G401.6 (cell line): ENCODE results near the gene LTB4R2.

Experiments used
- FAIRE-seq: peaks from 2 replicates; lab custom pipeline; 2012; peaks lifted over from hg19 to GRCh38; lab: Jason Lieb, UNC

The LTB4R2 gene

DNA sequence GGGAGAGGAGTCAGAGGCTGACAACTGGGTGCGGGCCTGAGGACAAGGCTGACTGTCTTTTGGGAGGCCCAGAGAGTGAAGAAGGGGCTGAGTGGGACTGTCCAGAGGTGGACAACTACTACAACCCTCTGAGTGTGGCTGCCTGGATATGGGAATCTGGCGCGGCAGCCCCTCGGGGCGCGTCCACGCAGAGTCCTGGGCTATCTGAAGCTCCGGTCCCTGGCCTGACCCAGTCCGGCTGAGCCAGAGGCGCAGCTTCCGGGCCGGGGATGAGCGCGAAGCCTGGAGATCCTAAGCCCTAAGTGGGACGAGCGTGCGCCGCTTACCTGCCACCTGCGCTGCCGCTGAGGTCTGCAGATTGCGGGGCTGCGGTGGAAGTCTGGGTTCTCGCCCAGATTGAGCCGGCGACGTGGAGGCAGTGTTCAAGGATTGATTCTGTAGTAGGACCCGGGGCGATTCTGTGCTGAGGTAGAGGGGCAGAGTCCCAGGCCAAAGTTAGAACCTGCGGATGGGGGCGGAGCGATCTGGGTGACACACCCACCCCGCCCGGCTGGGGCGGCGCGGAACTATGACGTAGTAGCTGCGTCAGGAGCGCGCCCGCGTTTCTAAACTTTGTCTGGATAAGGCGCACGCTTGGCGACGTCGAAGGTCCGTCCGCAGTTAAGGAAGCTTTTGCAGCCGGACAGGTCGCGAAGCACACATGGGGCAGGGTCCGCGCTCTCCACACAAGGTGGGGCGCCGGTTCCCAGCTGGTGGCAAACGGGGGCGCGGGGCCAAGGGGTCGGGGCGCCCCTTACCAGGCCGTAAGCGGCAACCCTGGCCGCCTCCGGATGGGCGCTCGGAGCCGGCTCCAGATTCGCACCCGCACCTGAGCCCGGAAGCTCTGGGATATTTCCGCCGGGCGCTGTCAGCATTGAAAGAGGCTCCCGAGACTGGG lies 10.4 kb upstream of the LTB4R2 start, which contains the start of the genes DHRS1 and NOP9:
DHRS1 (minus strand) TSS at position 526 of the 937 bp plus-strand sequence. CDS start 674 bp downstream, outside the sequence.
NOP9 (plus strand) TSS at position 596 of the 937 bp plus-strand sequence; CDS start at position 701, 105 bp downstream.
- peak; percentile 91 for FAIRE-seq

DNA sequence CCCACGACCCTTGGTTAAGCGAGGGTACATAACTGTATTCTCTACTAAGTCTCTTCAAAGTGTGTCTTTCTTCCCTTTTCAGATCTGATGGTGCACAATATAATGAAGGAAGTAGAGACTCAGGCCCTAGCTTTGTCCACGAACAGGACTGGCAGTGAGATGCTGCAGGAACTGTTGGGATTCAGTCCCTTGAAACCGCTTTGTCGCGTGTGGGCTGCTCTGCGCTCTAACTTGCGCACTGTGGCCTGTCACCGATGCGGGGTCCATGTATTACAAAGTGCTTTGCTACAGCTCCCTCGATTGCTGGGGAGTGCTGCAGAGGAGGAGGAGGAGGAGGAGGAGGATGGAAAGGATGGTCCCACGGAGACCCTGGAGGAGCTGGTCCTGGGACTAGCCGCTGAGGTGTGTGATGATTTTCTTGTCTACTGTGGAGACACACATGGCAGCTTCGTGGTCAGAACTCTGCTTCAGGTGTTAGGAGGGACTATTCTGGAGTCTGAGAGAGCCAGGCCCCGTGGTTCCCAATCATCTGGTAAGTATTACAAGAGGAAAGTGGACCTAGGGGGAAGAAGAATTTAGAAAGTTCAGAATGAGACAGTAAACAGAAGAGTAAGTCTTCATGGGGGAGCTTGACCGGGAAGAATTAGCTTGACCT lies 9.5 kb upstream of the LTB4R2 start:
- no peak for FAIRE-seq

DNA sequence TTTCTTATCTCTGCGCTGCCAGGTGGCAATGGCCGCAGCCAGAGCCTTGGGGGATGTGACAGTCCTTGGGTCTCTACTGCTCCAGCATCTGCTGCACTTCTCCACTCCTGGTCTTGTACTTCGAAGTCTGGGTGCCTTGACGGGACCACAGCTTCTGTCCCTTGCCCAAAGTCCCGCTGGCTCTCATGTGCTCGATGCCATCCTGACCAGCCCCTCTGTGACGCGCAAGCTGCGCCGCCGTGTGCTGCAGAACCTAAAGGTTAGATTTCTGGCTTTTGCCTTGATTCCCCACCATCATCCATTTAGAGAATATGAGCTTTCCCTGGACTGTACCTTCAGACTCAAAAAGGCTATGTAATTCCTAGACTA lies 5.9 kb upstream of the LTB4R2 start:
- FAIRE-seq = no peak

DNA sequence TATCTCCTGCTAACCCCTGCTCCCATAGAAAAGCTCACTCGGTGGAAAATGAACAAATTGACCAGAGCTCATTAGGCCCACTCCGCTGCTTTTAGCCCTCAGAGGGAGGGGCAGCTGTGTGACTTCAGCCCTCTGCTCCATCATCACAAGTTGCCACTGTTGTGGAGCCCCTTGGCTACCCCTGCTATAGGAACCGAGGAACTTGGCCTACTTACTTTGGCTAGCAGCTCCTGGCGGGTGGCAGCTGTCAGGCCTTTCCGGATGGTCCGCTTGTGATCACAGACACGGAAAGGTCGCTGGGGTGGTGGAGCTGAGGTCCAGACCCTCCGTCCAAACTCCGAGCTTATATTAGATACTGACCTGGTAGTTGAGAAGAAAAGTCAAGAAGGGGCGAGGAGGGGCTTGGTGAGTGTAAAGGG lies 2.8 kb upstream of the LTB4R2 start:
- FAIRE-seq = no peak

DNA sequence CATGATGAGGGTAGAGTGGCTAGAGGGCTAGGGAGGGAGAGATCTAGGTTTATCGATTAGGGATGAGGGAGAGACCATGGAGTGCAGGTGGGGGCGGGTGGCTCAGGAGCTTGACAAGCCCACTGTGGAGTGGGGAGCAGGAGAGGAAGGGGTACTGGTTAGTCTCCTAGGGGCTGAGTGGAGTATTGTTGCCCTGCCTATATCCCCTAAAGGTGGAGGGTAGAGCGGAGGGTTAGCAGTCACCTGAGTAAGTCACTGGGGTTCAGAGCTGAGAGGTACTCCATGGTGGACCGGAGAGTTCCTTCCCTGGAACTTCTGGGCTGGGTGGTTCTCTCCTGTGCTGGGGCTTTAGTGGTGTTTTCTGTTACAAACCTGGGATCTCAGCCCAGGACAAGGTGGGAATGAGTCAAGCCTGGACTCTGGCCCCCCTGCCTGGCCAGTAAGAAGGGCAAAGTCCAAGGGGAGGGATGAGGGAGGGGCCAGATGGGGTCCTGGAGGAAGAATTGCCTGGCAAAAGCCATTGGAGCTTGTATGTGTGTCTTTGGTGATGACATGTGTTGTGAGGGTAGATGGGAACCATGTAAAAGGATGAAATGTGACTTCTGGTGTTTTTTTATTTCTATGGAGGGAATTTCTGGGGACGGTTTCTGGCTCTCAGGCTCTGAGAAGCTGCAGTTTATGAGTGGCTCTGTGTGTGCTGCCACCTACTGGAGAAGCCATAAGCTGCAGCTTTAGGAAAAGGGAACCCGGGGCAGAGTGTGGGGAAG lies 2.2 kb upstream of the LTB4R2 start, which contains the start of gene CIDEB:
CIDEB (minus strand) TSS at position 403 of the 767 bp plus-strand sequence; CDS start at position 284, 119 bp downstream.
- FAIRE-seq = peak; percentile 74

DNA sequence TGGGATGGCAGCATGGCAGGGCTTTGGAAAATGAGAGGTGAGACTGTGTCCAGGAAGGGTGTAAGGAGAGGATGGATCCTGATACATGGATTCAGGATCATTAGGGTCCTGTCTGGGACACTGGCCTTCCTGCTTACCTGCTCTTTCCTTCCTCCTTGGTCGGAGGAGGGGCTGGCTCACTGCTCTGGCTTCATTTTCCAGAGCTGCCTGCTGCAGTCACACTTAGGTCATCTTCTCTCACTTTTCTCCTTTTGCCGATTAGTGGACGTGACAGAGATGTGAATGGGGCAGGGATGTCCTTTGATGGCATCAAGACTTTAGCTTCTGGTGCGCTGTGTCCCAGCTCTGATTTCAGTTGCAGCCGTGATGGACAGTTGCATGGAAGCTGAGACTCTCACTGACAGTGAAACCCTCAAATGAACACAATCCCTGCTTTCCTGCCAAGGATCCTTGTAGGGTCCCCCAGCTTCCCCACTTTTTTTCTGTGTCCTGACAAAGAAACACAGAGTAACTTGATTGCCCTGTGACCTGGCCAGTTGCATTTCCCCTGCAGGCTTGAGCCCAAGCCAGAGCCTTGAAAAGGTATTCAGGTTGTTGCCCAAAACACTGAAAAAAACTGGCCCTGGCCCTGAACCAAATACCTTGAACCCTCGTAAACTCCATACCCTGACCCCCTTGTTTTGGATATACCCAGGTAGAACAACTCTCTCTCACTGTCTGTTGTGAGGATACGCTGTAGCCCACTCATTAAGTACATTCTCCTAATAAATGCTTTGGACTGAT lies 1.4 kb upstream of the LTB4R2 start:
- no peak for FAIRE-seq

DNA sequence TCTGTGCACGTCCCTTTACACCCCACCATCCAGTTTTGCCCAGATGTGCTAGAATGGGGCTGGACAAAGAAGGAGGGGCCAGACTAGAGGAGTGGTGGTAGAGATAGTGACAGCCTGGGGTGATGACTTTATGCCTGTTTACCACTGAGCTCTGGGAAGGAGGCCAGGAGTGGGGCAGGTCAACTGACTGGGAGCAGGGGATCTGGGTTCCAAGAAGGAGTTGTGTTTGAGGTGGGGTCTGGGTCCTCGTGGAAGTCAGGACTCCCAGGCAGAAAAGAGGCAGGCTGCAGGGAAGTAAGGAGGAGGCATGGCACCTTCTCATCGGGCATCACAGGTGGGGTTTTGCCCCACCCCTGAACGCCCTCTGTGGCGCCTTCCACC lies 315 bp downstream of the LTB4R2 start:
- FAIRE-seq = no peak

DNA sequence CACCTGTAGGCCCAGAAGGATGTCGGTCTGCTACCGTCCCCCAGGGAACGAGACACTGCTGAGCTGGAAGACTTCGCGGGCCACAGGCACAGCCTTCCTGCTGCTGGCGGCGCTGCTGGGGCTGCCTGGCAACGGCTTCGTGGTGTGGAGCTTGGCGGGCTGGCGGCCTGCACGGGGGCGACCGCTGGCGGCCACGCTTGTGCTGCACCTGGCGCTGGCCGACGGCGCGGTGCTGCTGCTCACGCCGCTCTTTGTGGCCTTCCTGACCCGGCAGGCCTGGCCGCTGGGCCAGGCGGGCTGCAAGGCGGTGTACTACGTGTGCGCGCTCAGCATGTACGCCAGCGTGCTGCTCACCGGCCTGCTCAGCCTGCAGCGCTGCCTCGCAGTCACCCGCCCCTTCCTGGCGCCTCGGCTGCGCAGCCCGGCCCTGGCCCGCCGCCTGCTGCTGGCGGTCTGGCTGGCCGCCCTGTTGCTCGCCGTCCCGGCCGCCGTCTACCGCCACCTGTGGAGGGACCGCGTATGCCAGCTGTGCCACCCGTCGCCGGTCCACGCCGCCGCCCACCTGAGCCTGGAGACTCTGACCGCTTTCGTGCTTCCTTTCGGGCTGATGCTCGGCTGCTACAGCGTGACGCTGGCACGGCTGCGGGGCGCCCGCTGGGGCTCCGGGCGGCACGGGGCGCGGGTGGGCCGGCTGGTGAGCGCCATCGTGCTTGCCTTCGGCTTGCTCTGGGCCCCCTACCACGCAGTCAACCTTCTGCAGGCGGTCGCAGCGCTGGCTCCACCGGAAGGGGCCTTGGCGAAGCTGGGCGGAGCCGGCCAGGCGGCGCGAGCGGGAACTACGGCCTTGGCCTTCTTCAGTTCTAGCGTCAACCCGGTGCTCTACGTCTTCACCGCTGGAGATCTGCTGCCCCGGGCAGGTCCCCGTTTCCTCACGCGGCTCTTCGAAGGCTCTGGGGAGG lies 985 bp downstream of the LTB4R2 start, which contains the start of gene LTB4R:
LTB4R (plus strand) TSS at position 857 of the 959 bp plus-strand sequence. CDS start 4,150 bp downstream, outside the sequence.
- no peak for FAIRE-seq

DNA sequence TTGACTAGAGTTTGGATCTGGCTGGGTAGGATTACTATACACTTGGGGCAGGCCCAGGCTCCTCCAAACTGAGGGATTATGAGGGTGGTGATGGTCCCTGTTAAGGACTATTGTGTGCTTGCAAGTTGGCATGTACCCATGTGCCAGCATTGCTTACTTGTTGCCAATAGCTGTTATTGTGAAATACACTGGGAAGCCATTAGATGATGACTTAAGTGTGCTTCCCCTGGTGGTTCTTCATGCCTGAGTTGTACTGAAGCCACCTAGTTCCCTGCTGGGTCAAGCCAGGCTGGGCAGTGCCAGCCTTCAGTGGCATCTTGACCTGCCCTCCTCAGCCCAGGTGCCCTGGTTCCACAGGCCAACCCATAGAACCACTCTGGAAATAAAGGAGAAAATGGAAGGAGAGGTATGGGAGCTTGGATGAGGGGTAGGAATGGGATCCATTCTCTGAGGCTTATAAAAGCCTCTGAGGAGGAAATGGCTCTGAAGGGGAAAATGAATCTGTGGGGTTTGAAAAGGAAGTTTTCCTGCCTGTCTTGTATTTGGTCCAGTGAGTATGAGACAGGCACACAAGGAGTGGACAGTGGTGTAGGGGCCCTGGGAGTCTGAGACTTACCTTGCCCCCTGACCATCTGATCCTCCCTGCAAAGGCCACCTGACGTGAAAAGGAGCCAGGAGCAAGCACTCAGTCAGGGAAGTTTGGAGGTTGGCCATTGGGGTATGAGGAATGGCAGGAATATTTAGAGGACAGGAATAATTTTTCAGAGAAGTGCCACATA lies 2.1 kb downstream of the LTB4R2 start:
- no peak for FAIRE-seq

DNA sequence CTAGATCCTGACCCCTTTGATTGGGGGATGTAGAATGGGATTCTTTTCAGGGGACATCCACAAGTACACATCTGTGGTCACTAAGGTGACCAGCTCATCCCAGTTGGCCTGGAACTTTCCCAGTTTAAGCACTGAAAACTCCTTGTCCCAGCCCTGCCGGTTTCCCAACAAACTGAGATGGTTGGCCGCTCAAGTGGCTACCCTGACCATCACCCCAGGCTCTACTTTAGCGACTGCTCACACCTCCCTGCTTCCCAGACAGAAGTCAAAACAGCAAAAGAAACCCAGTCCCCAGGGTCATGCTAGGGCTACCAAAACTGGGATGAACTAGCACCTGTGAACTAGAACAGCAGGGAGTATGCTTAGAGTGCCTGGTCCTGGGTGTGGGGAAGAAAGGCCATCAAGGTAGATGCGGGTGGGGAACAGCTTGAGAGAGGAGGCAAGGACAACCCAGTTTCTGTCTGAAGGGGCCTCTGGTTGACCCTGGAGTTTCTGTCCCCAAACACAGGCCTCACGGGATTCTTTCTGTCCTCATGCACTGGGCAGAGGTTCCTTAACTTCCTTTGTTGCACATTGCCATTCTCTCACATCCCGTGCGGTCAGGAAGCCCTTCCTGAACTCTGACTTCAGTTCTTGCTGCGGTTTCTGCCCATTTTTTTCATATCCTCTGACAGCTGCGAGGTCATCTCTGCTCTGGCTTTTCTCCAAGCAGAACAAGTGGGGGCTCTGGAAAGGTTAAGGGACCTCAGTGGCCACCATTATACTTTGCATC lies 3.0 kb downstream of the LTB4R2 start:
- FAIRE-seq = no peak

DNA sequence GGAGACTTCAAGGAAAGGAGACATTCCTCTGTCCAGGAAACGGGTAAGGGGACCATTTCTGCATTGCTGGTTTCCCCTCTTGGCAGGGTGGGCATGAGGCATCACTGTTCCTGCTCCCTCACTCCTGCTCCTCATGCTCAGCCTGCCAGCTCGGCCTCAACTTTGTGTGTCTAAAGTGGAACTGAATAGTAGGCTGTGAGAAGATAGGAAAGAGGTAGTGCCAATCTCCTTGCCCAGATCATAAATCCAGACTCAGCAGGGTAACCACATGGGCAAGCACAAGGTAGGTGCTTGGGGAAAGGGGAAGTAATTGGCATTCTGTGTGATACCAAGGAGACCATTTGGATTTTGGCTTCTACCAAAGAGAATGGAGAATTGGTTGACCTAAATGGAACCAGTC lies 4.0 kb downstream of the LTB4R2 start:
- no peak for FAIRE-seq

DNA sequence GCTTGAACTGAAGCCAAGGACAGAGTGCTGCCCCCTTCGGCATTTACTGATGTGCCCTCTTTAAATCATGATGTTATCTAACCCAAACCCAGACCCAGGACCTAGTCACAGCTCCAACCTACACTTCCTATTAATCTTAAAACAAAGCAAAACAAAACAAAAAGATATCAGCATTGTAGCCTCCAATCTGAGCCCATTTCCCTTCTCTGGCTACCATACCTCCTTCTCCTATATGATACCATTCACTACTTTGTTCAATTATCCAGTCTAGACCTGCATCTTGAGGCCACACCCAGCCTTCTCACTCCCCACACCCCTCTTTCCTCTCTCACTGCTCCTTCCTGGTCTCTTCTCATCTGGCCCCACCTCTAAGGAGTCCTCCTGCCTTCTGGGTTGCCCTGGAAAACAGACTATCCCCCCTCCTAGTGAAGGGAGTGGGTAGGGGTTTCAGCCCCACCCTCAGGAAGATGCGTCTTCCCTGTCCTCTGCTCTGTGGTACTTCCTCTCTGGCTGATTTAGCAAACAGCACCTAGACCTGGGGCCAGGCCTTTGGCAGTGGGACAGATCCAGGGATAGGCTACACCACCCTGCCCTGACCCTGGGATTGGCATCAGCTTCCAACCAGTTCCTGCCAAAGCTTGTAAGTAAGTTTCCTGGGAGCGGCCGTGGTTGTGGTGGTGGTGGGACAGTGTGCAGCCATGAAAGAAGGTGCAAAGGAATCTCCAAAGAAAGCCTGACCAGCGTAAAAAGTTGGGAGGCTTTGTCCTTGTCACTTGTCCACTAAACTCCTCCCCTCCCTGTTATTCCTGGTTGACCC lies 4.6 kb downstream of the LTB4R2 start:
- no peak for FAIRE-seq

DNA sequence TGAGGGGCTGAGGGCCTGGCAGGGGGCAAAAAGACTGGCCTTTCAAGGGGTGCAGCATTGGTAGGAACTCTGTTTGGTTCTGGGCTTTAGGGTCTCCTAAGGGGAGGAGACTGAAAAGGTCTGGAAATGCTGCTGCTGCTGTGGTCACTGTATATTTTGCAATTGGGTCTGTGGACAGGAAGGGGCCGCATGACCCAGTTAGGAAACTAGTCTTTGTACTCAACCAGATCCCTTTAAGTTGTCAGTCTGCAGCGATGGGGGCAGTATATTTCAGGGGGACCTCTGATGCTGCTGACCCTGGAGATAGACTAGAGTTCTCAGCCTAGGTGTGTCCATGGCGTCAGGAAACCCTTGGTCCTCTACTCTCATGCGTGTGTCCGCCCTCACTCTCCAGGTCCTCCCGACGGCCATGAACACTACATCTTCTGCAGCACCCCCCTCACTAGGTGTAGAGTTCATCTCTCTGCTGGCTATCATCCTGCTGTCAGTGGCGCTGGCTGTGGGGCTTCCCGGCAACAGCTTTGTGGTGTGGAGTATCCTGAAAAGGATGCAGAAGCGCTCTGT lies 5.4 kb downstream of the LTB4R2 start:
- no peak for FAIRE-seq

DNA sequence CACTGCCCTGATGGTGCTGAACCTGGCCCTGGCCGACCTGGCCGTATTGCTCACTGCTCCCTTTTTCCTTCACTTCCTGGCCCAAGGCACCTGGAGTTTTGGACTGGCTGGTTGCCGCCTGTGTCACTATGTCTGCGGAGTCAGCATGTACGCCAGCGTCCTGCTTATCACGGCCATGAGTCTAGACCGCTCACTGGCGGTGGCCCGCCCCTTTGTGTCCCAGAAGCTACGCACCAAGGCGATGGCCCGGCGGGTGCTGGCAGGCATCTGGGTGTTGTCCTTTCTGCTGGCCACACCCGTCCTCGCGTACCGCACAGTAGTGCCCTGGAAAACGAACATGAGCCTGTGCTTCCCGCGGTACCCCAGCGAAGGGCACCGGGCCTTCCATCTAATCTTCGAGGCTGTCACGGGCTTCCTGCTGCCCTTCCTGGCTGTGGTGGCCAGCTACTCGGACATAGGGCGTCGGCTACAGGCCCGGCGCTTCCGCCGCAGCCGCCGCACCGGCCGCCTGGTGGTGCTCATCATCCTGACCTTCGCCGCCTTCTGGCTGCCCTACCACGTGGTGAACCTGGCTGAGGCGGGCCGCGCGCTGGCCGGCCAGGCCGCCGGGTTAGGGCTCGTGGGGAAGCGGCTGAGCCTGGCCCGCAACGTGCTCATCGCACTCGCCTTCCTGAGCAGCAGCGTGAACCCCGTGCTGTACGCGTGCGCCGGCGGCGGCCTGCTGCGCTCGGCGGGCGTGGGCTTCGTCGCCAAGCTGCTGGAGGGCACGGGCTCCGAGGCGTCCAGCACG lies 6.1 kb downstream of the LTB4R2 start:
- no peak for FAIRE-seq

DNA sequence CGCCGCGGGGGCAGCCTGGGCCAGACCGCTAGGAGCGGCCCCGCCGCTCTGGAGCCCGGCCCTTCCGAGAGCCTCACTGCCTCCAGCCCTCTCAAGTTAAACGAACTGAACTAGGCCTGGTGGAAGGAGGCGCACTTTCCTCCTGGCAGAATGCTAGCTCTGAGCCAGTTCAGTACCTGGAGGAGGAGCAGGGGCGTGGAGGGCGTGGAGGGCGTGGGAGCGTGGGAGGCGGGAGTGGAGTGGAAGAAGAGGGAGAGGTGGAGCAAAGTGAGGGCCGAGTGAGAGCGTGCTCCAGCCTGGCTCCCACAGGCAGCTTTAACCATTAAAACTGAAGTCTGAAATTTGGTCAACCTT lies 6.6 kb downstream of the LTB4R2 start:
- FAIRE-seq = no peak

DNA sequence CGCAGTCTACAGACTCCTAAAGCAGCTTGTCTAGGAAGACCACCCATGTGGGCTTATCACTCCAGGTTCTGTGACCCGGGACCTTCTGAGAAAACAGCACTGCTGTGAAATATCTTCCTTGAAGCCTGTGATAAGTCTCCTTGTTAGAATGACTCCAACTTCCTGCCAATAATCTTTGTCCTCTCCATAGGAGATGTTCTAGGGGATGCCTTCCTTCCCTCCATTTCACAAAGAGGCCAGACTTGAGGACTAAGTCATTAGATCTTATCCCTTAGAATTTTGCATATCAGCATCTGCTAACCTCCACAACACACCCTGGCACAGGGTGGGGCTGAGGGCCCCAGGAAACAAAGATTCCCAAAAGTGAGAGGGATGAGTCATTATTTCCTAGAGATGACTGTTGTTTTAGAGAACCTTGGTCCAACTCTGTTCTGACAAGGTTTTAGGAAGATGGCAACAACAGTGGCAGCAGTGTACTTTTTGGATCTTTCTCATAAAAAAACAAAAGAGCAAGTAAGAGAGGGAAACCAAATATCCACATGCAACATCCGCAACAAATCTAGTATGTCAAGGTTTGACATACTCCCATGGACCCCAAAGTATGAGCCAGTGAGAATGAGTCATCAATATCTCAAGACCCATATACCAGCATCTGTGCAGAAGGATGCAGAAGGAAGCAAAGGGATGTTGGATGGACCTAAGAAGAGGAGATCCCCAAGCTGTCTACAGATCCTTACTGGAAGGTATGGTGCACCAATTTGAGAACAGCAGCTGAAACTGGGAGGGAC lies 7.4 kb downstream of the LTB4R2 start:
- FAIRE-seq = no peak
